Vagina (tissue), 2 donors: ENCODE results near the gene PKD1L1.

Experiments
- CTCF ChIP-seq, 3 experiments: fragments of 450-650 bp in 2 of 3; fragments of 200-600 bp in 1 of 3; sonication (generic) in 1 of 3; IDR thresholded peaks; one replicate each; pipeline ENCODE4 v1.5.1; 2017 to 2019; ENCODE audit warnings: antibody characterized with exemption in 3 of 3, mild to moderate bottlenecking in 2 of 3, moderate library complexity in 2 of 3
- POLR2A ChIP-seq, 2 donors: fragments of 450-650 bp; IDR thresholded peaks; one replicate each; pipeline ENCODE4 v1.6.1; 2017; ENCODE audit warnings: antibody characterized with exemption in 2 of 2, mild to moderate bottlenecking in 2 of 2, moderate library complexity in 2 of 2

GRCh38 chr7:47762746-47763062, 185.6 kb downstream of the PKD1L1 start:
- TF ChIP-seq CTCF (IDR thresholded peaks at IDR 0.05) (no peak), POLR2A (IDR thresholded peaks at IDR 0.05) (no peak)
